ENCODE measurements around the gene CACNG4. TPM values are rescaled to one million over a fixed set of nuclear protein-coding genes. Genes with fewer than 3 reads are reported as not detected.

Gene CACNG4
- total RNA-seq, 2 experiments from 2014 or later = not detected

DNA sequence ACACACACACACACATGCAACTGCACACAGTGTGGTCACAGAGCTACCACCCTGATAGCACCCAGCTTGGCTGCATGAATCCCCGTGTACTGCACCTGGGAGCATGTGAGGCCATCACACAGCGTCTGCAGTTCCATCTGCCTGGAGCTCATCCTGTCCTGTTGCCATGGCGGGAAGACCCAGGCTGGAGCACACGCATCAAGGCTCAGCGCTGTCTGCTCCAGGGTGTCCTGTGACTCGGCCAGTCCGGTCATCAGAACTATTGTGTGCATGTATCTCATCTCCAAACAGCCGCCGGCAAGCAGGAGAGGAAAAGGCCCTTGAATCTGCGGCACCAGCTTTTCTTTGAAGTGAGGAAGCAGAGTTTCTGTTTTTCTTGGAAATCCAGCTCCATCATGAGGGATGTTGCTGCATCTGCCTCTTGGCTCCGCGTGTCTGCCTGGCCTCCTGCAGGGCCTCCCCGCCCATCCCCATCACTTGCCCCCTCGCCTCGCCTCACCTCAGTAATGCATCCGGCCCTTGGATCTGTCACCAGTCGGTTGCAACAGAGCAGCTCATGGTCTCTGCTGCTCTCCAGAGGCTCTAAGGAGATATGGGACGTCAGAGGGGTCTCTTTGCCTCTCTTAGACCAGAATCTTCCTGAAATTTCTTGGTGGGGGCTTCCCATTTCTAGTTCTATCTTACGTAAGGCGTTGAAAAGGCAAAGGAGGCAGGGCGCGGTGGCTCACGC is 23.7 kb downstream of the CACNG4 start:
- ATAC-seq (no peak), DNase-seq (no peak)
- Mint-ChIP-seq H3K36me3 (no peaks in the 10 kb centered on the region), H3K27ac (no peak overlapping the region), H3K4me3 (no peak overlapping the region), H3K9me3 (ENCODE audit: low read depth) (no peaks in the 10 kb centered on the region), H3K27me3 (peaks cover 58% of the 10 kb centered on the region), H3K4me1 (peaks cover 2% of the 10 kb centered on the region)
- CTCF ChIA-PET = no interaction called here

DNA sequence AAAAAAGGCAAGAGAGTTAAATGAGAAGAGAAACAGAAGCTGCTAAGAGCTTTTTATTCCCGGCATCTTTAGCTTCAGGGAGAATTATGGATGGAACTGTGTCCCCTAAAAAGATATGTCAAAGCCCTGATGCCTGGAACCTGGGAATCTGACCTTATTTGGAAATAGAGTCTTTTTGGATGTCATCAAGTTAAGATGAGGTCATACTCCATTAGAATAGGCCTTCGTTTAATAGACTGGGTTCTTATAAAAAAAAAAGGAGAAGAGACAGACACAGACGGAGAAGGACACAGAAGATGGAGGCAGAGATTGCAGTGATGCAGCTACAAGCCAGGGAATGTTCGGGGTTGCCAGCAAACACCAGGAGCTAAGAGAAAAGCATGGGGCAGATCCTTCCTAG is 24.6 kb downstream of the CACNG4 start:
- Mint-ChIP-seq H3K27me3 (peaks cover 50% of the 10 kb centered on the region), H3K4me1 (peaks cover 2% of the 10 kb centered on the region), H3K9me3 (ENCODE audit: low read depth) (no peaks in the 10 kb centered on the region), H3K27ac (no peak overlapping the region), H3K4me3 (no peak overlapping the region), H3K36me3 (no peaks in the 10 kb centered on the region)
- ATAC-seq = no peak
- CTCF ChIA-PET = no interaction called here
- no peak for DNase-seq

DNA sequence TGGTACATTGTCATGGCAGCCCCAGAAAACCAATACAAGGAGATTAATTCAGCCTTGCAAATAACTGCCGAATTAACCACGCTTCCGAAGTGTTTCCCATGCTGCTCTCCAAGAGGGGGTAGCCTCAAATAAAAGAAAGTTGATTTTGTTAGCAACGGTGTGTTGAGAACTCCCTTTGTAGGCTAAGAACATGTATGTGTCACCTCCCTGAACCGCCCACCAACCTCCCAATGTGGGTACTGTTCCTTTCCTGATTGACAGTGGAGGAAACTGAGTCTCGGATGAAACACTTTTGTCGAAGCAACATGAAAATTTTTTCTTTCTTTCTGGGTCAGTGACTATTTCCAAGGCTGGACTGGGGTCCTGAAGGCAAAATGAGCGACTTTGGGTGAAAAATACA is 25.1 kb downstream of the CACNG4 start:
- Mint-ChIP-seq H3K27ac (no peak overlapping the region), H3K4me3 (no peak overlapping the region), H3K9me3 (ENCODE audit: low read depth) (no peaks in the 10 kb centered on the region), H3K27me3 (peaks cover 45% of the 10 kb centered on the region), H3K4me1 (peaks cover 2% of the 10 kb centered on the region), H3K36me3 (no peaks in the 10 kb centered on the region)
- DNase-seq (no peak), ATAC-seq (no peak)
- CTCF ChIA-PET = no interaction called here

DNA sequence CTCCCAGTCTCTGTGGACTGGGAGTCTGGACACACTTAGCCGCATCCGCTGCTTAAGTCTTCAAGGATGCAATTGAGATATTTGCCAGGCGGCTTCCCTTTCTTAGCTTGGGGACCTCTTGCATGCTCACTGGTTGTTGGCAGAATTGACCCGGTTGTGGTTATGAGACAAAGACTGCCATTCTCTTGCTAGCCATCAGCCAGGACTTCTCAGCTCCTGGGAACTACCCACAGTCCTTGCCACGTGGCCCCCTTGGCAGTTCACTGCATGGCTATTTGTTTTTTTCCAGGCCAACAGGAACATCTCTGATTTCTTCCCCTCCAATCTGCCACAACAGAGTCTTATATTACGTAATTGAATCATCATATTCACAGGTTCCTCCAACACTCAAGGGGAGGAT is 25.5 kb downstream of the CACNG4 start:
- Mint-ChIP-seq H3K27me3 (peaks cover 40% of the 10 kb centered on the region), H3K27ac (no peak overlapping the region), H3K4me3 (no peak overlapping the region), H3K9me3 (ENCODE audit: low read depth) (no peaks in the 10 kb centered on the region), H3K36me3 (no peaks in the 10 kb centered on the region), H3K4me1 (peaks cover 2% of the 10 kb centered on the region)
- CTCF ChIA-PET = no interaction called here
- ATAC-seq (no peak), DNase-seq (no peak)

DNA sequence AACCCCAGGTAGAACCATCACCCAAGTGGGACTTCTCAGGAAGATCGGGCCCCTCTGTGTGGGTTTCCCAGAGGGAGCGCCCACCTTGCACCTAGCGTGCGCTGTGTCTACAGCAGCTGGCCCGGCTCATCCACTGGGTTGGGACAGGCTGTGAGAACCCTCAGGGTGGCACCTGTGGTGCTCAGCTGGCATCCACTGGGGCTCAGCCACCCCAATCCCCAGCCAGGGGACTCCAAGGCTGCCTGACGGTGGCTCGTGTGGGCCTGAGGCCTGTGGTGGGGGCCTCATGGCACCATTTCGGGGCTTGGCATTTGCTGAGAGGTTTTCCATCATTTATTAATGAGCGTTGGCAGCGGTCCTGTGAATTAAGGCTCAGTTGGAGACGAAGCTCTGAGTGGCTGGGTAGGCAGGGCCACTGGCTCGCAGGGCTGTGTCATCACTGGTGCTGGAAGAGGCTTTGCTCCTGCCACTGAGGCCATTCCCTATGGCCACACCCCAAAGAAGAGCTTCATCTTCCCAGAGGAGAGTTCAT is 28.5 kb downstream of the CACNG4 start:
- CTCF ChIA-PET = no interaction called here
- Mint-ChIP-seq H3K27me3 (peaks cover 20% of the 10 kb centered on the region), H3K36me3 (no peaks in the 10 kb centered on the region), H3K4me1 (peaks cover 2% of the 10 kb centered on the region), H3K9me3 (ENCODE audit: low read depth) (no peaks in the 10 kb centered on the region), H3K4me3 (no peak overlapping the region), H3K27ac (no peak overlapping the region)
- no peak for DNase-seq
- no peak for ATAC-seq

DNA sequence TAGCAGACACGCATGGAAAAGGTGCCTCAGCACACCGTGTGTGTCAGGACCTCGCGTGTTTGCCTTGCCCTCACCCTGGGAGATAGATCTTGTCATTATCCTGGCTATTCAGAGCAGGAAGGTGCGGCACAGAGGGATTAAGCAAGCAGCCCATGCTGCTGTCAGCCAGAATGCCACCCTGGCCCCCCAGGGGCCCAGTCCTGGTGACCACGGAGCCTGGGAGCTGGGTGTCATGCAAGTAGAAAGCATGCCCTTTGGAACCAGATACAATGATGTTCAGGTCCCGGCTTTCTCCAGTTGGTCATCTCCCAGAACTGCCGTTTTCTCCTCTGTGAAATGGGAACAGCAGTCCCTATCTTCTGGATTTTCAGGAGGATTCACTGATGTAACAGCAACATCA is 29.9 kb downstream of the CACNG4 start:
- ATAC-seq (no peak), DNase-seq (no peak)
- H3K27me3 Mint-ChIP-seq = peaks cover 14% of the 10 kb centered on the region
- no peaks in the 10 kb centered on the region for H3K4me1 Mint-ChIP-seq
- H3K4me3 Mint-ChIP-seq = no peak overlapping the region
- CTCF ChIA-PET = no interaction called here
- H3K36me3 Mint-ChIP-seq = no peaks in the 10 kb centered on the region
- no peak overlapping the region for H3K27ac Mint-ChIP-seq
- no peaks in the 10 kb centered on the region for H3K9me3 Mint-ChIP-seq (ENCODE audit: low read depth)

DNA sequence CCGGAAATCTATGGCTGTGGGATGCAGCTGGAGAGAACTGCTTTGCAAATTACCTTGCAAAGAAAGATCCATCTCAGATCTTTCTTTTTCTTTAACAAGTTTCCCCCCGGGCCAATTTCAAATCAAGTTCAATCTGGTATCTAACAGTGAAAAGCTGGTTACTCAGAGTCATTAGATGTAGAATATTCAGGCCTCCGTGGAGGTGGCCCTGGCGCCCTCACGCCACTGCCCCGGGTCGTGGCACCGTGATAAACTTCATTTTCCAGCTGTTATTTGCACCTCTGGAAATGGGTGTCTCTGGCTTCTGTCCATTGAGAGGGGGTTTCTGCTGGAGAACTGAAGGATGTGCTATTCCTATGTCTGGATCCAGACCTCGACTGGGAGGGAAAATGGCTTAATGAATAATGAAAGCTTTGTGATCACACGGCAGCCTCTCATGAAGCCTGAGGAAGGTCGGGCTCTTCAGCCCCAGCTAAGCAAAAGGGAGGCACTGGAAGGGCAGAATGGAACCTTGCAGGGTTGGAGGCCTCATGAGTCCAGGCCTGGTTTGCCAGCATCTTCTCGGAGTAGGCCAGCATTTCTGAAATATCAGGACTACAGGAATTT is 30.5 kb downstream of the CACNG4 start:
- DNase-seq (no peak), ATAC-seq (no peak)
- peaks cover 9% of the 10 kb centered on the region for H3K27me3 Mint-ChIP-seq
- H3K36me3 Mint-ChIP-seq = no peaks in the 10 kb centered on the region
- no peak overlapping the region for H3K27ac Mint-ChIP-seq
- CTCF ChIA-PET = no interaction called here
- no peaks in the 10 kb centered on the region for H3K9me3 Mint-ChIP-seq (ENCODE audit: low read depth)
- no peak overlapping the region for H3K4me3 Mint-ChIP-seq
- no peaks in the 10 kb centered on the region for H3K4me1 Mint-ChIP-seq

DNA sequence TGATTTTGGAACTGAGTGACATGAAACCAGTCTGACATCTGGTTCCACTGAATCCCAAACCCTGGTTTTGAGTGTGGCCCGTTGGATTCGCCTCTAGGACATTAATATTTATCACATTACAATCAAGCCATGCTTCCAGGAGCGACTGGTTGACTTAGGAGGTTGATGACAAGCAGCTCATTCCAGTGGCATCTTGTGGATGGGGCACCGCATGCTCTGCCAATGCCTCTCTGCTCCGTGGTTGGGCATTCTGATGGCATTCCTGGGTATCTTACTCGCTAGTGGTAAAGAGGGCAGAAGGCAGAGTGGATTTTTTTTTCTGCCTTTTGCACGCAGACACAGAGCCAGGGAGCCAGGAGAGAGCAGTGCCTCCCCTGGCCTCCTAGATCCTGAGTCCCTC is 31.4 kb downstream of the CACNG4 start:
- DNase-seq (no peak), ATAC-seq (no peak)
- Mint-ChIP-seq H3K4me3 (no peak overlapping the region), H3K9me3 (ENCODE audit: low read depth) (no peaks in the 10 kb centered on the region), H3K4me1 (no peaks in the 10 kb centered on the region), H3K27me3 (peaks cover 5% of the 10 kb centered on the region), H3K27ac (no peak overlapping the region), H3K36me3 (no peaks in the 10 kb centered on the region)
- CTCF ChIA-PET = interaction anchor here (0.7 kb wide), 1 partner anchor 12 kb away, joined by 3 read pairs; no protein-coding TSS in a partner anchor

DNA sequence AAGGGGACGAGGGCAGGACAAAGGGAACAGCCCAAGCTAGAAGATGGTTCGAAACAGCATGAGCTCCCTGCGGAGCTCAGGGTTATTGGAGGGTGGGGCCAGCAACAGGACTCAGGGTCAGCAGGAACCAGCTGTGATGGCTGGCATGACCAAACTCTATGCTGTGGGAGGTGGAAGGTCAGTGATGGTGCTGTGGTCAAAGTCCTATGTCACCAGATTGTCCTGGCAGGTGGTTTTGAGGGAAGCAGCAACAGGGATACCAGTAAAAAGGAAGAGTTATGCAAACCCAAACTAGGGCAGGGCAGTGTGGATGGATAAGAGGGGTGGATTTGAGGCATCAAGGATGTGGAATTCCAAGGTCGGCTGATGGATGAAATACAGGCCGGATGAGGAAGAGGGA is 32.4 kb downstream of the CACNG4 start:
- H3K36me3 Mint-ChIP-seq = no peaks in the 10 kb centered on the region
- H3K27me3 Mint-ChIP-seq = peaks cover 3% of the 10 kb centered on the region
- DNase-seq (no peak), ATAC-seq (no peak)
- H3K9me3 Mint-ChIP-seq (ENCODE audit: low read depth) = no peaks in the 10 kb centered on the region
- CTCF ChIA-PET = interaction anchor here (0.7 kb wide), 1 partner anchor 13 kb away, joined by 3 read pairs; no protein-coding TSS in a partner anchor
- H3K4me1 Mint-ChIP-seq = no peaks in the 10 kb centered on the region
- H3K4me3 Mint-ChIP-seq = no peak overlapping the region
- no peak overlapping the region for H3K27ac Mint-ChIP-seq

DNA sequence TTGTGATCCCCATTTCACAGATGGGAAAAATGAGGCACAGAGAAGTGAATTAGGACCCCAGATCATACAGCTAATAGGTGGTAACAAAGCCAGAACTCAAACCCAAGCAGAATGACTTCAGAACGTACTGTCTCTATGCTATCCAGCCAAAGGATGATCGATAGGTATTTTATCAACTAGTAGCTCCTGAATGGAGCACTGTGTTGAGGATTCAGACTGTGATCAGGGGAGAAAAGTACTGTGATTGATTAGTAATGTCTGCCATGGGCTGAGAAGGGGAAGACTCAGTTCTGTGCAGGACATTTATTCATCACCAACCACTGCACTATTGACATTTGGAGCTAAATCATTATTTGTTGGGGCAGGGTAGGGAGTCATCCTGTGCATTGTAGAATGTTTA is 38.7 kb downstream of the CACNG4 start:
- H3K27ac Mint-ChIP-seq = no peak overlapping the region
- ATAC-seq (no peak), DNase-seq (no peak)
- no peaks in the 10 kb centered on the region for H3K36me3 Mint-ChIP-seq
- no peak overlapping the region for H3K4me3 Mint-ChIP-seq
- H3K27me3 Mint-ChIP-seq = peaks cover 6% of the 10 kb centered on the region
- no peaks in the 10 kb centered on the region for H3K9me3 Mint-ChIP-seq (ENCODE audit: low read depth)
- CTCF ChIA-PET = no interaction called here
- H3K4me1 Mint-ChIP-seq = no peaks in the 10 kb centered on the region

DNA sequence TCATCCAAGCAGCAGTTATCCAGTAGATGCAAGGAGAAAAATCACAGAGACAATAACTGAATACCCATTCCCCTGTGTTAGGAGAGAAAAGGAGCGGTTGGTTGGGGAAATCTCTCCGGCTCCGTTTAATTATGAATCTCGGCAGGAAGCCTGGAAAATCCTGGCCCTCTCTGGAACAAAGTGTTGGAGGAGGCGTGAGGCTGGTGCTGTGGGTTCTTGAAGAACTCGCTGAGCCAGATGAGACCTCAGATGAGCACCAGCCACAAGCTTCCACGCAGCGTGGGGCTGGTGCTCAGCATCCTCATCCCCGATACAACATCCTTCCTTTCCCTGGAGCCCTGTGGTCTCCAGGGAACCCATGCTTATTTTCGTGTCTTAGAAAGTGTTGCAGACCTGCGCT is 39.7 kb downstream of the CACNG4 start:
- no peak for ATAC-seq
- Mint-ChIP-seq H3K4me1 (no peaks in the 10 kb centered on the region), H3K36me3 (no peaks in the 10 kb centered on the region), H3K4me3 (no peak overlapping the region), H3K27me3 (peaks cover 6% of the 10 kb centered on the region), H3K9me3 (ENCODE audit: low read depth) (no peaks in the 10 kb centered on the region), H3K27ac (no peak overlapping the region)
- no peak for DNase-seq
- CTCF ChIA-PET = no interaction called here

DNA sequence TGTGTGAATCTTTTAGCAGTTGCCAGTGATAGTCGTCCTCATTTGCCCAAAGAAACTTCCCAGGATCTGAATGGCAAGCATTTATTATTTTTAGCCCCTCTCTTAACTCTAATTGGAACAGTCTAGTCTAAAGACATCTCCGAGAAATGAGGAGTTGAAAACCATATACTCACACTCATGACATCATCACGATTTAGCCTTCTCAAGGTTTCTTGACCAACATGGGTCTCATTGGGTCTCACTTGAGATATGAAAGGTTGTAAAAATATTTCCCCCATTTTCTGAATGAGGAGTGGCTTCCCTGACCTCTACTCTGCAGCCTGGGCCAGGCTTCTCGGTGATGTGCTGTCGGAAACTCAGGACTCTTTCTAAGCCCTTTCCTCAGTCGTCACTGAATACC is 42.8 kb downstream of the CACNG4 start:
- Mint-ChIP-seq H3K4me3 (no peak overlapping the region), H3K36me3 (no peaks in the 10 kb centered on the region), H3K9me3 (ENCODE audit: low read depth) (no peaks in the 10 kb centered on the region), H3K4me1 (no peaks in the 10 kb centered on the region), H3K27me3 (peaks cover 8% of the 10 kb centered on the region), H3K27ac (no peak overlapping the region)
- DNase-seq (no peak), ATAC-seq (no peak)
- CTCF ChIA-PET = no interaction called here

DNA sequence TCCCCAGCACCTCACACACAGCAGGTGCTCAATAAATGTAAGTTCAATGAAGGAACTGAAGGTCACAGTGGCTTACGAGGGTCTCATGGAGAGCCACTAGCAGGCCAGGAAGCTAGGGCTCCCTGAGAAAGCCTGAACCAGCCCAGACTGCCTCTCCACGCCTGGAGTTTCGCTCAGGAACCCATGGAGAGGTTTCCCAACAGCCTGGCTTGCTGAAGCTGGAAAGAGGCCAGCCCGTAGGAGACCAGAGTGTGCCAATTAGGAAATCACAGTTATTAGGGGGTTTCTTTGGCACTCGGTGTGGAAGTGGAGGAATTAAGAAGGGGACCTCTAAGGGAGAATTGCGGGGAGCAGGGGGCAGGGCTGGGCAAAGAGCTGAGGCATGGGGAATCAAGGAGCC is 43.6 kb downstream of the CACNG4 start:
- Mint-ChIP-seq H3K27ac (no peak overlapping the region), H3K4me3 (no peak overlapping the region)

DNA sequence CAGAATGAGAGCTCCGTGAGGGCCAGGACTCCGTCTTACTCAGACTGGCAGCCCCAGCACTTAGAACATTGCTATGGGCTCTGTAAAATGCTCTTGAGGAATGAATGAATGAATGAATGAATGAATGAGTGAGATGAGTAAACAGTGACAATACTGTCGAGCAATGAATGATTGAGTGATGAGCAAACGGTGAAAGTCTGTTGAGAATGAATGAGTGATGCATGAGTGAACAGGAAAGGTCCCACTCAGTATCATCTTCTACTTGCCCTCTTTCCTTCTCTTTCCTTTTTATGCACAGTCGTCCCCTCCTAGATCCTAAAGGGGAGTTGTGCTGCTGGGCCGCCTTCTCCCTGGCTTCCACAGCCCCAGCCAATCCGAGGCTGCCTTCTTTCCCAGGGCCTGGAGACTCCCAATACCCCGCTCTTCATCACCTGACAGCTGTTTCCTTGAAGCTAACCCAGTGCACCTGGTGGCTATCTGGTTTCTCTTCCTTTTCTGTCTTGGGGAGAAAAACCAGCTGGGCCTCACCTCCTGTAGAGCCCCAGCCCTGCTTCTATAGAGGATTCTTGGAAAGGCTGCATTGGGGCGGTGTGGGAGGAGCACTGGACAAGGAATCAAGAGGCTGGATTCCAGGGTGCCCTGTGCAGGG is 47.1 kb downstream of the CACNG4 start:
- no peak overlapping the region for H3K27ac Mint-ChIP-seq
- no peaks in the 10 kb centered on the region for H3K4me1 Mint-ChIP-seq
- H3K9me3 Mint-ChIP-seq (ENCODE audit: low read depth) = no peaks in the 10 kb centered on the region
- H3K4me3 Mint-ChIP-seq = no peak overlapping the region
- H3K36me3 Mint-ChIP-seq = no peaks in the 10 kb centered on the region
- CTCF ChIA-PET = no interaction called here
- no peak for ATAC-seq
- DNase-seq = no peak
- H3K27me3 Mint-ChIP-seq = peaks cover 13% of the 10 kb centered on the region

More for the DNA sequence above, 43.6 kb downstream of the CACNG4 start:
- no peak for DNase-seq
- CTCF ChIA-PET = no interaction called here
- ATAC-seq = no peak
- Mint-ChIP-seq H3K27me3 (peaks cover 8% of the 10 kb centered on the region), H3K36me3 (no peaks in the 10 kb centered on the region), H3K4me1 (no peaks in the 10 kb centered on the region), H3K9me3 (ENCODE audit: low read depth) (no peaks in the 10 kb centered on the region)

Data from activated CD8-positive, alpha-beta memory T cell treated with anti-CD3 and anti-CD28 coated beads, Interleukin-2, amount 10 ng/mL, durations not matched to agents 7 days and 5 days (primary cell).